Adrenal gland (tissue), 5 donors: ENCODE results near the gene SMIM10L2A.

Experiments
- CTCF ChIP-seq, 6 experiments: fragments of 450-650 bp in 4 of 6; fragments of 200-600 bp in 2 of 6; sonication (generic) in 1 of 6; IDR thresholded peaks; 1 replicate in 5 of 6; 2 replicates in 1 of 6; pipeline versions ENCODE4 v1.5.1 to v1.8.0; 2016 to 2021; ENCODE audit warnings: antibody characterized with exemption in 6 of 6, mild to moderate bottlenecking in 2 of 6, moderate library complexity in 1 of 6
- POLR2A ChIP-seq, 2 donors: fragments of 450-650 bp; IDR thresholded peaks; one replicate each; pipeline ENCODE4 v1.6.1; 2017; ENCODE audit warnings: antibody characterized with exemption in 2 of 2, mild to moderate bottlenecking in 2 of 2, moderate library complexity in 1 of 2
- donor health status: DM: no; HTN: no; CAD: no.

- TF ChIP-seq CTCF (IDR thresholded peaks at IDR 0.05) (no peak), POLR2A (IDR thresholded peaks at IDR 0.05) (no peak)
Measured at GRCh38 chrX:135436966-135437866, 15.5 kb downstream of the SMIM10L2A start.
